ENCODE measurements around the gene AQR.

The AQR gene

DNA sequence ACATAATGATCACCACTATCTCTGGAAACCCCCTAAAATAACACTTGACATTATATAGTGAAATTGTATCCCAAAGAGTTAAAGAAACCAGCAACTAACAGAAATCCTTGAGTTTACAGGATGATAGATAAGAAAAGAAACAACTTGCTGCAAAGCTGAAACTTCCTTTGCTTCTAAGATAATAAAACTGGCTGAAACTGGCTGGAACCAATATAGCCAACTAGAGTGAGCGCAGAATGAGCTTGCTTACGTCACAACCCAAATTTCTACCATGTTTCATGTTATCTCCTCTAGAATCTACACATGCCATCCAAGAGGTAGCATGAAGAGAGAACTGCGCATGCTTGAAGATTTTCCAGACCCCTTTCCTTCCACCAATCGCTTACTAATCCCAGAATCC is 90.4 kb downstream of the AQR start:
- DNase-seq (ENCODE audit: low read depth in 2 of 2) = no peak

DNA sequence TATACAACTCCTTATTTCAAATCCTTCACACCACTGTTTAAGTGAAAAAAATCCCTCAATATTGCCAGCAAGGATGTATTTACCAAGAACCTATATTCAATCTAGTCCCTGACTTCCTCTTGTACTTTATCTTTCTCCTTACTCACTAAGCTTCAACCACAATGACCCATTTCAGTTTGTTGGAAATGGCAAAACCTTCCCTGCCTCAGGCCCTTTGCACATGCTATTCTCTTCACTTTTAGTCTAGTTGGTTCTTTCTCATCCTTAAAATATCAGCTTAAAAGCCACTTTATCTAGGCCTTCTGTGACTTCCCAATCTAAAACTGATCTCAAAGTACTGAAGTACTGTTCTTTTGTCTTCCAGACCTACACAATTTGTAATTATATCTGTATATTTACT is 92.9 kb downstream of the AQR start:
- DNase-seq (ENCODE audit: low read depth in 2 of 2) = no peak

DNA sequence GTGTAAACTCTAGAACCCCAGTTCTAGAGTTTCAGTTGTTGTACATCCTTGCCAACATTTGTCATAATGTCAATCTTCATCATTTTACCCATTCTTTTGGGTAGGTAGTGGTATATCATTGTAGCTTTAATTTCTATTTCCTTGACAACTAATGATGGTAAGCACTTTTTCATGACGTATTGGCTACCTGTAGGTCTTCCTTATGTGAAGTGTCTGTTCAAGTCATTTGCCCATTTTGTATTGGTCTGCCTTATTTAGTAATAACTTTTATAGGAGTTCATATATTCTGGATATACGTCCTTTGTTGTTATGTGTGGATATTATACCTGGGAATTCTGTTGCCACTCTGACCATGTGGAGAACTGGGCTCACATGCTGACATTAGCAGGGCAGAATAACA is 100.4 kb downstream of the AQR start:
- no peak for DNase-seq (ENCODE audit: low read depth in 2 of 2)

DNA sequence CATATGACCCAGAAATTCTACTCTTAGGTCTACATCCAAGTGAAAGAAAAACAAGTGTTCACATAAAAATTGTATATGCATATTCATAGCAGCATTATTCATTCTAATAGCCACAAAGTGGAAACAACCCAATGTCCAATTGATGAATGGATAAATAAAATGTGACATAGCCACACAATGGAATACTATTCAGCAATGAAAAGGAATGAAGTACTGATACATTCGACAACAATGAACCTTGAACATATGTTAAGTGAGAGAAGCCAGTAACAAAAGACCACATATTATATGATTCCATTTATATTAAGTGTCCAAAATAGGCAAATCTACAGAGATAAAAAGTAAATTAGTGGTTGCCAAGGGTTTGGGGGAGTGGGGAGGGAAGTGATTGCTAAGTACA is 104.0 kb downstream of the AQR start:
- no peak for DNase-seq (ENCODE audit: low read depth in 2 of 2)

DNA sequence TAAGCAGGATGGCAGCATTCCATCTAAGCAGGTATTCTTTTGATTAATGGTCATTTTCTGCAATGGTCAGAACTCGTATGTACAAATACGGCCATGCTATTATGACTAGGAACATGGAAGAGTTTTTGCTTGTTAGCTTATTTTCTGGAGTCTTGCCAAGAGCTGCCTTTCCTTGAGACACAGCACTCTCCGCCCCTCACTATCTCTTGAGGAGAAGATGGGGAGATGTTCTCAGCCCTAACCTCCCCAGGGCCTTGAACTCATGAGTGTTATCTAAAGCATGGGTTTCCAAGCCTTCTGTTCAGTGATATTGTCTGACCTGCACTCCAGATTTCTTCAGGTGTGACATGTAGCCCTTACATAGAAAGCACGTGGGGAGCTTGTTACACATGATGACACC is 108.3 kb downstream of the AQR start:
- no peak for DNase-seq (ENCODE audit: low read depth in 2 of 2)

DNA sequence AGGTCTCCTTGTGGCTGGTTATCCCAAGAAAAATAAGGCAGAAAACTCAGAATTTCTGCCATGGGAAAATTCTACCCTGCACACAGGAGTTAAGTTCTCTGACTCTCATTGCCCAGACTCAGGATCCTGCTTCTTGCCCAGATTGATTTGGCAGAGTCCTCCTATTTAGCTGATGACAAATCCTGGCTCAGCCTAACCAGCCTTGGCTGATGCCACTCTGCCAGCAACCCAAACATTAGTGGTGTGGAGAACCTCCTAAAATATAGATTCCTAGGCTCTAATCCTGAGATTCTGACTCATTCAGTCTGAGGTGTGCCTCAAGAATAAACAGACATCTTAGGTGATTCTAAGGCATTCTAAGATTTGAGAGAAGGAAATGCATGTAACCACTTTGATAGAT is 113.6 kb downstream of the AQR start:
- no peak for DNase-seq (ENCODE audit: low read depth in 2 of 2)

DNA sequence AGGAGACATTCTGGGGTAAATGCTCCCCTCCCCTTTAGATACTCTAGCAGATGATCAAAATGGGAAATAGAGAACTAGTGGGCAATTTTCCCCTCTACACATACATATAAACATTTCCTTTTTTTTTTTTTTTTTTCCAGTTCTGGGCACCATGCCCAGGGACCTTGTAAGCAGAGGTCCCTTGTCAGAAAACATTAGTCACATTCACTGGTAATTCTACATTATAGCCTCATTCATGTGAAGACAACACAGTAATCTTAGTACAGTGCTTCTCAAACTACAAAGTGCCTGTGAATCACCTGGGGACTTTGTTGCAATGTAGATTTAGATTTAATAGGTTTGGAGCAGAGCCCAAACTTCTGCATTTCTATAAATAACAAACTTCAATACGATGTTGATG is 114.1 kb downstream of the AQR start:
- no peak for DNase-seq (ENCODE audit: low read depth in 2 of 2)

DNA sequence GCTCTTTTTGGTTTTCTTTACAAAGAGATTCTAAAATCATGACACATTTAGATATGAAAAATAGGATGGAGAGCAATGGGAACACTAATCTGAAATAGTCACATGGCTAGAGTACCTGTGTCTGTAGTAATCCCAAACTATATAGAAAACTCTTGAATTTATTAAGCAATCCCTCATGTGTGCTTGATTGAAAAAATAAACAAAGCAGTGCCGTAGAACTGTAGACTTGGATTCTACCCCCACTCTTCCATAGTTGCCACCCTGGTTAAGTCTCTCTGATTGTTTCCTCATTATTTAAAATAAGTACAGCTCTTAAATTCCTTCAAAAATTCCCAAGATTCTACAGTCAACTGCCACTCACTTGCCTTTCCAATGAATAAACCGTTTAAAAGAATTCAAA is 115.3 kb downstream of the AQR start:
- DNase-seq (ENCODE audit: low read depth in 2 of 2) = no peak

DNA sequence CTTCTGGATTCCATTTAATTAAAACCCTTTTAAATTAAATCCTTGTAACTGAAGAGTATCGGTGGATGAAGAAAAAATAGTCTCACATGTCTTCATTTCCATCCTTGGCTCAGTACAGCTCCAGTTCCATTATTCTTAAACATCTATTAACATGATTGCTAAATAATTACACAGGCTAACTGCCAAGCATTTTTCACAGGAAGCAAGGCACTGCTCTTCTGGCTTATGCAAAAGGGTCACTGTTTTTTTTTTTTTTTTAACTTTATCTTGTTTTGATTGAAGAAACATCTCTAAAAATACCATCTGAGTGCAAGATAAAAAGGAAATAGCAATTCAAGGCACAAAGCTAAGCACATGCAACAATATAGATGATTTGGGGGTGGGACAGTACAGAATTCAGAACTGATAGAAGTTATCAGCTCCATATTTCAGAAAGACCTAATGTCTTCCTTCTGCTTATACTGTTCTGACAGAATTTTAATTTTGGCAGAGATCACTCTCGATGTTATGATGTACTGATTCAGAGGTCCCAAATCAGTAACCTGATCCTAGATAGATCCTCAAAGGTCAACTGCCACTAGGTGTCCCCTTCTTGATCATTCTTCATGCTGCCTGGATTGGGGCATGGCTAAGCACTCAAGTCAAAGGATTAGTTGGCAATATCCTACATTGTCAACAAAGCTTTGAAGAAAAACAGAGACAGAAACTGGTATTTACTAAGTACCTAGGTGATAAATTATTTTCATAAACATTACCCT is 116.4 kb downstream of the AQR start:
- no peak for DNase-seq (ENCODE audit: low read depth in 2 of 2)

DNA sequence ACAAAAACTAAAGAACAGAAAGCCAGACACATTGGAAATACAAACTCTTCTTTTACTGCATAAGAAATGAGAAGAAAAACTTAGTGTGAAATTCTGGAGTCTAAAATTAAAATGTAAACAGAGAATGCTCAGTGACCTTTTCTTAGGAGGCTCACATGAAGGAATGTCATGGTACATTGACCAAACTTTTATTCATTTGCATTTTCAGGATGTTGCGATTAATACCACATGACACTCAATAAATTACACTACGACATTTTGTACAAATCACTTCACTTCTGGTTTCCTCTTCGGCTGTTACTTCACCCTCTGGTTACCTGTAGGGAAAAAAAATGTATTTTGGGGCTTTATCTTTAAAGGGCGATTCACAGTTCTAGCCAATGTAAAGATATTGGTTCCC is 117.8 kb downstream of the AQR start:
- no peak for DNase-seq (ENCODE audit: low read depth in 2 of 2)

DNA sequence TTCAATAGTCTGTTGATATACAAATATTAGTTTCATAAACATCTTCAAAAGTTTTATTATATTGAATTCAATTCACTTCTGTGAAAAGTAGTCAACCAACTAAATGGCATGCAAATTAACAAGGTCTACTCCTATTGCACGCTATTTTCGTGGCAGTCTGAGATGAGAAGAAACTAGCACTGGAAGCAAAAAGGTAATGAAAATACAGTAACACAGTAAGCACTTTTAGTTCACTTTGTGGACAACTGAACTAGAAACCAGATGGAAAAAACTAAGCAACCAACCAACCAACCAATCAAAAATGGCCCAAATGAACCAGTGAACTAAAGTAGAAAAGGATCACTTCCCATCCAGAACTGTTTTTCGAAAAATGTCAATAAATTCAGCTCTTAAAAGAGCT is 118.5 kb downstream of the AQR start:
- no peak for DNase-seq (ENCODE audit: low read depth in 2 of 2)

DNA sequence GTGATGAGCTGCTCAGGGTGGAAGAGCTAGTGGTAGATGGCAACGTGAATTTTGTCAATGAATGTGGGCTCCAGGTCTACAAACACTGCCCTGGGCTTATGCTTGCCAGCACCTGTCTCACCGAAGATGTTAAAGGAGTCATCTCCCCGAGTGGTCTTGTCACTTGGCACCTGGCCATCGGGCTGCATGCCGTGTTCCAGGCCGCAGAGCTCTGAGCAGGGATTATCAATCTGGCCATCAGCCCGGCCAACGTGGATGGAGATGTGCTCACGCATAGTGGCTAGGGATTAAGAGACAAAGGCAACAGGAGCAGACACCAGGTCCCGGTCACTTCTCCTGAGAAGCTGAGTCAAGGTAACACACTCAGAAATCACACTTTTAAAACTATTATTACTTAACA is 119.4 kb downstream of the AQR start:
- no peak for DNase-seq (ENCODE audit: low read depth in 2 of 2)

DNA sequence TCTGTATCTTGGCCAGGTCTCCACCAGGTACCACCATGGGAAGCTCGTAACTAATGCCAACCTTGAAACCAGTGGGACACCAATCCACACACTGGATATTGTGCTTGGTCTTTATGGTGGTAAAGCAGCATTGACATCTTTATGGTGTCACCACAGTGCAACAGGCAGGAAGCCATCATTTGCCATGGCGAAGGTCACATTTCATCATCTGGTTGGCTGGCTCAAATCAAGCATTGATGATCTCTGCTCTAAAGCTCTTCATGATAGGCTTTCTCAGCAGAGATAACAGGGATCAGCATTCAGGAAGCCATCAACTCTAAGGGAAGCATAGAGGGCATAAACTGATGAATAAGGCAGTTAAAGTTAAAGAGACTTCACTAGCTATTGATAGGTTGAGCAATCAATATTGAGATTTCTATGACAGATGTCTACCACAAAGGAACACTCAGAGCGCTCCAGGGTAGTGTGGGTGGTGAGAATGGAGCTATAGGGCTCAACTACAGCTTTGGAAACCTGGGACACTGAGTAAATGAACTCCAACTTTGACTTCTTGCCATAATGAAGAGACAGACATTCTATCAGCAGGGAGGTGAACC is 120.1 kb downstream of the AQR start:
- DNase-seq (ENCODE audit: low read depth in 2 of 2) = no peak

DNA sequence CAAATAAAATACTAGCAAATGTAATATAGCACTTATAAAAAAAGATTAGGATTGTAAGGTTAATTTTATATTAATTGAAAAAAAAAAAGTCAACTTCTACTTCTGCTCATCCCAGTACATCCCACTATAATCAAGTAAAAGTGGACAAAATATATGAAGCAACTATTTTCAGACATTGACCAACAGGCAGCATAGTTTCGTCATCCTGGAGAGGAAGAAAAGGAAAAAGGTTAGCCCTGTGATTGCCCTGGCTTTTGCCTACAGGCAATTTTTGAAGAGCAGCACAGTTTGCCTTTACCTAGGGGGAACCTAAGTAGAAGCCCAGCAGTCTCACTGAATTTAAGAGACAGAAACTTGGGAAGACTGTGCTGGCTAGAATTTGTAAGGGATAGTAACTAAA is 121.9 kb downstream of the AQR start:
- no peak for DNase-seq (ENCODE audit: low read depth in 2 of 2)

DNA sequence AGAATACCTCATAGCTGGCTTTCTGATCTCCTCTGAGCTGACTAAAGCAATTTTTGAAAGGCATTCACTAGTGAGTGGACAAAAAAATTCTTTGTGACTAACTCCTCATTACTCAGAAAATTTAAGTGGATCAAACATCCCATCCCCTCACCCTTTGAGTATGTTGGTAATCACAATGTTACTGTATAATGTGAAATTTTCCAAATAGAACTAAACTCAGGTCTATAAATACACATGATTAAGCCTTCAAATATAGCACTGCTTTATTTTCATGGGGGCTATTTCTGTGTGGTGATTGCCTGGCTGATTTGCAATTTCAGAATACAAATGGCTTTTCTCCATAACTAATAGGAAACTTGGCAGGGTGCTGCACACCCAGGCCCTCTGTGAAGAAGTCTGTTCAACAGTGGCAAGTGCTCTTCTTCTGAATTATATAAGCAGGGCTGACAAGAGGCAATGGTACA is 128.2 kb downstream of the AQR start:
- no peak for DNase-seq (ENCODE audit: low read depth in 2 of 2)

DNA sequence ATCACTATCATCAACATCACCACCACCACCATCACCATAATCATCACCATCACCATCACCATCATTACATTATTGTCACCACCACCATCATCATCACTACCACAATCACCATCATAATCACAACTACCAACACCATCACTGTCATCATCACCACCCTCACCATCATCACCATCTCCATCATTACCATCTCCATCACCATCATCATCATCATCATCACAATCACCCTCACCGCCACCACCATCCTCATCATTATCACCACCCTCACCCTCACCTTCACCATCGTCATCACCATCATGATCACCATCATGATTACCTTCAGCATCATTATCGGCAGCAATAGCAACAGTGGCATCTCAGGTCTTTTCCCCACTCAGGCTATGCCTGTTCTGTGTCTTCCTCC is 131.3 kb downstream of the AQR start:
- no peak for DNase-seq (ENCODE audit: low read depth in 2 of 2)

DNA sequence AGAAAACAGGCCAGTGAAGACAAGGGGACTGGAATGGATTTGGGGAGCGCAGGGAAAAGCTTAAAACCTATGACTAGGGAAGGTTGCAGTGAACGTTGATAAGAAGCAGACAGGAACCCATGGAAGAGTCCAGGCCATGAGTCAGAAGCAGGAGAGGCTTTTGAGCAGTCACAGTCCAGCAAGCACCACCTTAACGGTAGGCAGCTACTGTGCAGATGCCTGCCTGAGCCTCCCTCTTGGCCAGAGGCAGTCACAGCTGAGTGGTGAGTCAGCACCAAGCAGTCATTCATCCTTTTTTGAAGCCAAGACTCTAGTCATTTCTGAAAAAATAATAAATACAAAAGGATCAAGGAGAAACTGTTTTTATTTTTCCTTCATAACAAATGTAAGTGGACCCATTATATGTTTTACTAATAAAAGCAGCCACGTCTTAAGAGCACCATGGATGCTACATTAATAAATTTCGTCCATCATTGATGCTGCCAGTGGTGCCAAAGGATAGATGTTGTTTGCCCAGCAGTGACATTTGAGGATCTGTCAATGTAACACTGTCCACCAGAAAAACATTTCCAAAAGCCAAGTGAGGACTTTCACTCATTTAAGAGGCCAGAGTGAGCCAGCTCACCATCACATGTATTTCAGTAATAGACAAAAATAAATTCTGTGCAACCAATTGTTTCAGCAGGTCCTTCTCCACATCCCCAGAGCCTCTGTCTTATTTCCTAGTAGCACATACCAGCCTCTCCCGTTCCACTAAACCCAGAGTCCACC is 132.1 kb downstream of the AQR start:
- no peak for DNase-seq (ENCODE audit: low read depth in 2 of 2)

DNA sequence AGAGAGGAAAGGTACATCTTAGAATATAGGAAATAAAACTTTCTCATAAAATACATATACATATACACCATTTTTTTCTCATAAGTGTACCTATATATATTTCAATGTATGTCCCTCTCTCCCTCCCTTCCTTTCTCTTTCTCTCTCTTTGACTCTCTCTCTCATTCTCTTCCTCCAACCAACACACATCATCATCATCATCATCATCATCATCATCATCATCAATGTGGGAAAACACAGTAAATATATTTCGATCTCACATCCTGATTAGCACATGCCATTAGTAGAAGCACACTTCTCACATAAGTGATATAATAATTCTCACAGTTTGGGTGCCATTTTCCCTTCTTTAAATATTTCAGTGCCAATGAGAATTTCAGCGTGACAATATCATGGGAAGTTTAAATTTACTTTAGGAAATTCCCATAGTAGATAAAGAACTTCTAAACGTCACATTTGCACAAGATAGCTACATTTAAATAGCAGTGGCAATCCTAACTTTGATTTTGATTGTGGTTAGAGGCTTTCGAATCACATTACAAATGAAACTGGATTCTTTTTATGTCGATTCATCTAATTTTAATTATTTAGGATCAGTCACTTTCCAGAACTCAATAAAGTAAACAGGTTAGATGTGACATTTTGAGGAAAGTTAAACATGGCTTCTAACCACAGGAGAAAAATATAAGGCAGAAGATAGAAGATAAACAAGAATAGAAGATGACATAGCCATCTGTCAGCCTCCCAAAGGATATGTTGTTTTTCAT is 141.2 kb downstream of the AQR start:
- DNase-seq (ENCODE audit: low read depth in 2 of 2) = no peak

DNA sequence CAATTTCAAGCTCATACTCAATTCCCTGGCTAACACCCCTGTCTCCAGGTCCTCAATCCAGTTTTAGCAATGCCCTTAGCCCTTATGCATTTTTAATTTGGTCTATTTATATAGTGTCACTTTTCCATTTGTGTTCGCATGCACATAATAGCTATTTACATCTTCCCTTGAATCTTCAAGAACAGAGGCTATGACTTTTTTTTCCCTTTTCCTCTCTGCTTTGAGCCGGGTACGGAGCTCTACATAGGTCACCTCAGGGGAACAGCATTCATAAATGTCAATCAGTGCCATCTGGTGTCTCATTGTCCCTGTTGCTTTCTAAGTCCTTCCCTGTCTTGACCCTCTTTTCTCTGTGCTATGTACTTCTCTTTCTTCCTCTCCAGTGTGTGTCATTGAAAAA is 147.7 kb downstream of the AQR start:
- no peak for DNase-seq (ENCODE audit: low read depth in 2 of 2)

DNA sequence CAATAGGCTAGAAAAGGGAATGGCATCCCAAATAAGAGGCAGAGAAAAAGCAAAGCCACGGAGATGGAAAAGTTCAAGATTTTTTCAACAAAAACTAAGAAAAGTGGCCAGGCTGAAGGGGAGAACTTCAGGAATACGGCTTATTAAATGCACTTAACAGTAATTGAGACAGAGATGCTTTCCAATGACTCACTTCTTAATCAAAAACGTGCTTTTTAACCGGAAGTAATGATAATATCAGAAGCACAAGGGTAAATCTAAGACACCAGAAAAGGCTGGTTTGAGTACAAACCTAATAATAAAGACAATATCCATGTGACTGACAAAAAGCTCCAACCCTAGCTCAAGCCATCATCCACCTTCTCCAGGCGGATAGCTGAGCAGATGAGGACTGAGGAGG is 149.4 kb downstream of the AQR start:
- DNase-seq (ENCODE audit: low read depth in 2 of 2) = no peak

DNA sequence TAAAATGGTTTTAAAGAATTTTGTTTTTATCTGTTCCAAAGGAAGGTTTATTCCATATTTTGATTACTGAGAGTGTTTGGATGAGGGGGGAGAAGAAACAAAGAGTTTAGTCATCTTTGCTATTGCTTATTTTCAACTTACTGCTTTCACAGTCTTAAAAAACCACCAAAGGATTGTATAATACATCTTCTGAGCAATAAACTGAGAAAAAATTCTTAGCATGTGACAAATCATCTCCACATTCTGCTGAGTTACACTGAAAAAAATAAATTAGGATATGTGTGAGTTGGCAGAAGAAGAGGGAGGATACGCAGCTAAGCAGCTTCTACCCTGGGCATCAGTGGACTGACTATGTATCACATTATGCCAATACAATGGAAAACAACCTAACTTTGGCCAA is 151.0 kb downstream of the AQR start:
- DNase-seq (ENCODE audit: low read depth in 2 of 2) = no peak

DNA sequence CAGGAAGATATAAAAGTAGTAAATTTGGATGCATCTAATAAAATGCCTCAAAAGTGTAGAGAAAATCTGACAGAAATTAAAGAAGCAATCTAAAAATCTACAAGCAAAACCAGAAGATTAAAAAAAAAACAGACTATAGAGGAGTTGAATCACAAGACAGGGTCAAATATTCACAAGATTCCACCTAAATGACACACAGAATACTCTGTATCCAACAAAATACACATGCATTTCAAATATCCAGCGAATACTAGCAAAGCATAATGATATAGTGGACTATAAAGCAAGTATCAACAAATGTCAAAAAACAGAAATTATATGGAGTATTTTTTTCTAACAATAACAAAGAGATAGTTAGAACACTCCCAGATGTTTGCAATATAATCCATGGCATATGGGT is 153.7 kb downstream of the AQR start:
- DNase-seq (ENCODE audit: low read depth in 2 of 2) = no peak
